Ectodermal cell (in vitro differentiated cells): ENCODE data around the gene SLC25A26.
"Not testable (repeated sequence)": the region's sequence is repeated elsewhere in the genome, so short reads cannot be mapped to it uniquely, and the experiment has no call there.

Experiments
- H3K27ac ChIP-seq: 2 replicates; pipeline ENCODE4 v1.7.0; 2013; ENCODE audit warnings: mild to moderate bottlenecking, low read depth, low read length; ENCODE audit not compliant: insufficient read depth, poor library complexity, severe bottlenecking
- H3K27me3 ChIP-seq: 2 replicates; pipeline ENCODE4 v1.7.0; 2013; ENCODE audit warnings: mild to moderate bottlenecking, low read length; ENCODE audit not compliant: insufficient read depth, control insufficient read depth, poor library complexity, severe bottlenecking
- H3K36me3 ChIP-seq: one replicate; pipeline ENCODE4 v1.7.0; 2013; ENCODE audit warnings: low read length; ENCODE audit not compliant: control insufficient read depth, insufficient read depth
- H3K4me1 ChIP-seq: one replicate; pipeline ENCODE4 v1.7.0; 2013; ENCODE audit warnings: low read length; ENCODE audit not compliant: control insufficient read depth, insufficient read depth
- H3K4me3 ChIP-seq: 2 replicates; pipeline ENCODE4 v1.7.0; 2013; ENCODE audit warnings: low read depth, low read length, control low read depth; ENCODE audit not compliant: insufficient read depth
- H3K9me3 ChIP-seq: 2 replicates; pipeline ENCODE4 v1.7.0; 2013; ENCODE audit warnings: mild to moderate bottlenecking, low read length, moderate library complexity; ENCODE audit not compliant: control insufficient read depth
- WGBS, 2 experiments: methylation state at CpG; one replicate each; pipeline ENCODE4 v1.1.7; 2013; ENCODE audit warnings: missing lambda C conversion rate in 2 of 2; 5-methylcytosine and 5-hydroxymethylcytosine counted together

SLC25A26 gene

DNA sequence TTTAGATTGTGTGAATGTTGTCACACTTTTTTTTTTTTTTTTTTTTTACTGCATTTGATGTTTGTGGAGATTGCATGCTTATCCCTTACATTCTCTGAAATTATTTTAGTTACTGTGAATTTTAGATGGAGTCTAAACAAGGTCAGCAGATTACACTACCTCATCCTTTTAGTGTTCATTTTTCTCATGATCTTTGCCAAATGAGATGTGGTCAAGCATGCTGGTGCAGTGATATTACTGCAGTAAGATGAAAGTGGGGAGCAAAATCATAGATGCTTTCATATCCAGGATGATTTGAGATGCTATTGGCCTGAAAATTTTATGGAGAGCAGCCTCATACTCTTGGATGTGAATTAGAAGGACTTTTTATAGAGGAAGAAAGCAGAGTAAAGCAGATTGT, 45.8 kb downstream of the SLC25A26 start:
- no peaks in the 10 kb centered on the region for H3K27me3 ChIP-seq
- no peaks in the 10 kb centered on the region for H3K4me1 ChIP-seq
- no peaks in the 10 kb centered on the region for H3K9me3 ChIP-seq
- no peak overlapping the region for H3K27ac ChIP-seq
- no peaks in the 10 kb centered on the region for H3K36me3 ChIP-seq
- H3K4me3 ChIP-seq, result no peak overlapping the region

DNA sequence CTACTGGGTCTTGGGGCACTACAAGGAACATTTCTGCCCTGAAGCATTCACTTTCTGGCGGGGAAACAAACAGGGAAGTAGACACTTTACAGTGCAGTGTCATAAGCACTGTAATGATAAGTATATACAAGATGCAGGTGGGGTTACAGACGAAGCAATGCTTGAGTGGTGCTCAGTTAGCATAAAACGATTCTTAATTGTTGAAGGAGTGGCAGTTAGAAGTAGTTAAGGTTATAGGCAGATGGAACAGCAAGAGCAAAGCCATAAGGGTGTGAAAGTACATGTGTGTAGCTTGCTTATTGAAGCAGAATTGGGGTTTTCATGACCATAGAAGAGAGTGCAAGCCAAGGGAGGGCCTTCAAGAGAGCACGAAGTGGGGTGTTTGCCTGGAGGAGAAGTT, 46.2 kb downstream of the SLC25A26 start:
- 93 to 96% methylated on average over 4 of the region's 4 CpGs for WGBS, 2 experiments

DNA sequence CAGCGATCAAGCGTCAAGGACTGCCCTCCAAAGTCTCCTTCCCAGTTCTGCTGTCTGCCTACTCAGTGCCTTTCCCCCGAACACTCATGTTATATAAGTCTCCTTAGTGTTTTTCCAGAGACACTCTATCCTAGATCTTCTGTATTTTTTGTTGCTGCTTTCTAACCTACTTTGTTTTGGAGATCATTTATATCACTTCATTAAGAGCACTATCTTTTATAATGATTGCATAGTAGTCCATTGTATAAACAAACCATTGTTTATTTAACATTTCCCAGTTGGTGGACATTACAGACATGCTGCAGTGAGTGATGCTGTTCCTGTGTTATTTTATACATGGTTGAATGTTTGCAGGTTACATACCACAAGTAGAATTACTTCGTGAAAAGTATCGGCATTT, 47.1 kb downstream of the SLC25A26 start:
- Histone ChIP-seq H3K27me3 (no peaks in the 10 kb centered on the region), H3K27ac (no peak overlapping the region), H3K9me3 (no peaks in the 10 kb centered on the region), H3K36me3 (no peaks in the 10 kb centered on the region), H3K4me3 (no peak overlapping the region), H3K4me1 (no peaks in the 10 kb centered on the region)
- WGBS, 2 experiments, result 89 to 94% methylated on average over 5 of the region's 5 CpGs

More for the DNA sequence above, 46.2 kb downstream of the SLC25A26 start:
- Histone ChIP-seq H3K4me1 (no peaks in the 10 kb centered on the region), H3K36me3 (no peaks in the 10 kb centered on the region), H3K27me3 (no peaks in the 10 kb centered on the region), H3K27ac (no peak overlapping the region), H3K4me3 (no peak overlapping the region), H3K9me3 (no peaks in the 10 kb centered on the region)

DNA sequence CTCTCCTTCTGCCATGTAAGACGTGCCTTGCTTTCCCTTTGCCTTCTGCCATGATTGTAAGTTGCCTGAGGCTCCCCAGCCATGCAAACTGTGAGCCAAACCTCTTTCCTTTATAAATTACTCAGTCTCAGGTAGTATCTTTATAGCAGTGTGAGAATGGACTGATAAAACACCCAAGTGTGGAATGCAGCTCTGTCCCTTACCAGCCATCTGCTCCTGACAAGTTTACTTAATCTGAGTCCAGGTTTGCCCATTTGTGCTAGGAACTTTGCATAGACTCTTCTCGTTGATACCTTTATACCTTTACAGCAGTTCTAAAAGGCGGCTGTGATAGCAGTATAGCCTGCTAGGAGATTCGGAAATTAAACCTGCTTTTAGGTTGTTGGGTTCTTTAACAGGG, 48.1 kb downstream of the SLC25A26 start:
- H3K4me3 ChIP-seq, result no peak overlapping the region
- H3K9me3 ChIP-seq, result no peaks in the 10 kb centered on the region
- no peaks in the 10 kb centered on the region for H3K36me3 ChIP-seq
- H3K27me3 ChIP-seq, result no peaks in the 10 kb centered on the region
- no peaks in the 10 kb centered on the region for H3K4me1 ChIP-seq
- no peak overlapping the region for H3K27ac ChIP-seq
- 84 to 89% methylated on average over 4 of the region's 4 CpGs for WGBS, 2 experiments

DNA sequence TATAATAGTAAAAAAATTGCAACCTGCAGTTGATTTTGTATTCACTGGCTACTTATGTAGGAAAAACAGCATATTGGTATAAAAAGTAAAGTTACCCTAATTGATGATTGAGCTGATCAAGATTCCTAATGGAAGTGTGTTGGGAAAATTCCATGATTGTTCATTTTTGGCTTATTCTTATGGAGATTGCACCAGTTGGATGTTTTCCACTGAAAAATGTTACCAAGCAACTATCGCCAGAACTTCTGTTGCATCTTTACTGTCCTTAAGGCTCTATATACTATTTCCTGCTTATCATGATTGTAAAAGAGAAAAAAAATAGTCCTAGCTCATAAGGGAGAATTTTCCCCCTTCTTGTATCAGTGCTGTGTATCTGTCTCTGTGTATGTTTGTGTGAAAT, 48.6 kb downstream of the SLC25A26 start:
- no peaks in the 10 kb centered on the region for H3K9me3 ChIP-seq
- H3K36me3 ChIP-seq, result no peaks in the 10 kb centered on the region
- 100% methylated on average over 1 of the region's 1 CpG for WGBS, 2 experiments
- no peaks in the 10 kb centered on the region for H3K4me1 ChIP-seq
- no peak overlapping the region for H3K4me3 ChIP-seq
- H3K27me3 ChIP-seq, result no peaks in the 10 kb centered on the region
- no peak overlapping the region for H3K27ac ChIP-seq

DNA sequence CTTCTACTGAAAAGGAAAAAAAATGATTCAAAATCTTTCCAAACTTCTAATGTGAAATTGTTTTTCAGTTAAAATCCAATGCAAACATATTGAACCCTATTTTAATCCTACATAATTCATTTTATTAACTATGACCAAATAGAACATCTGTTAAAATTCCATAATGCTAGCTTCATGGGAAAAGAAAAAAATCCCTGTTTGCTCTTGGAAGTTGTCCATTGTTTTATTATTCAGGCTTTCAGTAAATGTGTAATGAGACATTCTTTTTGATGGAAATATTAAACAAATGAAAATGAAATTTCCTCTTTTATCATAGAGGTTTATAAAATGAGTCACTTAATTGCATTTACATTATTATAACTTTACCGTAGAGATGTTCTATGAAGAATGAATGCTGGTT, 49.5 kb downstream of the SLC25A26 start:
- Histone ChIP-seq H3K4me3 (no peak overlapping the region), H3K27ac (no peak overlapping the region), H3K27me3 (no peaks in the 10 kb centered on the region), H3K9me3 (no peaks in the 10 kb centered on the region), H3K4me1 (no peaks in the 10 kb centered on the region), H3K36me3 (no peaks in the 10 kb centered on the region)
- WGBS, 2 experiments, result 100% methylated on average over 1 of the region's 1 CpG; no CpG with 5 or more reads in 1 of the 2 experiments

DNA sequence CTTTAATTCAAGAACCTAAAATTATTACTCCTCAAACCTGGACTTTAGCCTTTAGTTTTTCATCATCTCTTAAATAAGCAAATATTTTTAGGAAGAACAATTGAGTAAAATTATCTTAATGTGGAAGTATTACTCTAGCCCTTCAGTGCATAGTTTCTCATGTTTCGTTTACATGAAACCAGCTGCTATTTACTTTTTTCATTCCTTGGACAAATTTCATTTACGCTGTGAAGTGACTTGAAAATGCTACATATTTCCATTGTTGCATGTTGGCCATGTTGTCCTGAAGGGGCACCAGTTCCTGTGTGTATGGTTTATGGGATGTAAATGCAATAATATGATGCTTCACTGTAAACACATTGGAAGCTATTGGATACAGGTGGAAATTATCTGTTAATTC, 49.9 kb downstream of the SLC25A26 start:
- Histone ChIP-seq H3K27ac (no peak overlapping the region), H3K9me3 (no peaks in the 10 kb centered on the region), H3K36me3 (no peaks in the 10 kb centered on the region), H3K4me3 (no peak overlapping the region), H3K4me1 (no peaks in the 10 kb centered on the region), H3K27me3 (no peaks in the 10 kb centered on the region)
- WGBS, 2 experiments, result 88 to 100% methylated on average over 2 of the region's 2 CpGs

DNA sequence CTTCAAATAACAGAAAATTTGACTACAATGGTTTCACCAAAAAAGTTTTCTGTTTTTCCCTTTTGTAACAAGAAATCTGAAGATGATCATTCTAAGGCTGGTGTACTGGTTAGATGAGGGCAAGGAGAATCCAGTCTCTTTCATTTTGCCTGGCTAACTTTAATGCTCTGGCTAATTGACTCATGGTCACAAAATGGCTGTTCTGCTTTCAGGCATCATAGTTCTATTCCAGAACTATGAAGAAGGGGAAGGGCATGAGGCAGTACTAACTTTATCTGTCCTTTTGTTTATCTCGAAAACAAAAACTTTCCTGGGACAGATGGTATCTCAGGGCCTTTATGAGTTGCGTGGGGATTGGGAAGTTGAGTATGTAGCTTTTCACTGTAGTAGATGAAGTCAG, 50.4 kb downstream of the SLC25A26 start:
- H3K4me3 ChIP-seq, result no peak overlapping the region
- WGBS, 2 experiments, result 95 to 98% methylated on average over 2 of the region's 2 CpGs
- H3K27me3 ChIP-seq, result no peaks in the 10 kb centered on the region
- H3K4me1 ChIP-seq, result no peaks in the 10 kb centered on the region
- no peak overlapping the region for H3K27ac ChIP-seq
- H3K36me3 ChIP-seq, result no peaks in the 10 kb centered on the region
- H3K9me3 ChIP-seq, result no peaks in the 10 kb centered on the region

DNA sequence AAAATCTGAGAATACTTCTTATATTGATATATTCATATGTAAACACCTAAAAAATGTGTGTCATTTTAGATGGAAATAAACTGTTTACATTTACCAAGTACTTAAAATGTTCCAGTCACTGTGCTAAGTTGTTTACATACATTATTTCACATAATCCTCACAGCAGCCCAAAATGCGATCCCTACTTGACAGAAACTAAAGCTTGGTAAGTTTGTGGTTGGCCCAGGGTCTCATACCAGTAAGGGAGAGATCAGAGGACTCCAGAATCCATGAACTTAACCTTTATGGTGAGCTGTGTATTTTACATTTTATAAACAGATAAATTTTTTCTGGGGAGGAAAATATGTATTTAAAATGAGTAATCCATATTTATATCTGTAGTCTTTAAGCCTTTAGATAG, 51.2 kb downstream of the SLC25A26 start:
- Histone ChIP-seq H3K9me3 (no peaks in the 10 kb centered on the region), H3K36me3 (no peaks in the 10 kb centered on the region), H3K4me3 (no peak overlapping the region), H3K4me1 (no peaks in the 10 kb centered on the region), H3K27me3 (no peaks in the 10 kb centered on the region), H3K27ac (no peak overlapping the region)
- WGBS, 2 experiments, result 100% methylated on average over 1 of the region's 1 CpG; no CpG with 5 or more reads in 1 of the 2 experiments

DNA sequence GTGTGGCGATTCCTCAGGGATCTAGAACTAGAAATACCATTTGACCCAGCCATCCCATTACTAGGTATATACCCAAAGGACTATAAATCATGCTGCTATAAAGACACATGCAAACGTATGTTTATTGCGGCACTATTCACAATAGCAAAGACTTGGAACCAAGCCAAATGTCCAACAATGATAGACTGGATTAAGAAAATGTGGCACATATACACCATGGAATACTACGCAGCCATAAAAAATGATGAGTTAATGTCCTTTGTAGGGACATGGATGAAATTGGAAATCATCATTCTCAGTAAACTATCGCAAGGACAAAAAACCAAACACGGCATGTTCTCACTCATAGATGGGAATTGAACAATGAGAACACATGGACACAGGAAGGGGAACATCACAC, 54.0 kb downstream of the SLC25A26 start:
- H3K27ac ChIP-seq, H3K36me3 ChIP-seq, H3K27me3 ChIP-seq, H3K9me3 ChIP-seq, H3K4me1 ChIP-seq, H3K4me3 ChIP-seq: not testable (repeated sequence)
- 100% methylated on average over 1 to 2 of the region's 6 CpGs for WGBS, 2 experiments

DNA sequence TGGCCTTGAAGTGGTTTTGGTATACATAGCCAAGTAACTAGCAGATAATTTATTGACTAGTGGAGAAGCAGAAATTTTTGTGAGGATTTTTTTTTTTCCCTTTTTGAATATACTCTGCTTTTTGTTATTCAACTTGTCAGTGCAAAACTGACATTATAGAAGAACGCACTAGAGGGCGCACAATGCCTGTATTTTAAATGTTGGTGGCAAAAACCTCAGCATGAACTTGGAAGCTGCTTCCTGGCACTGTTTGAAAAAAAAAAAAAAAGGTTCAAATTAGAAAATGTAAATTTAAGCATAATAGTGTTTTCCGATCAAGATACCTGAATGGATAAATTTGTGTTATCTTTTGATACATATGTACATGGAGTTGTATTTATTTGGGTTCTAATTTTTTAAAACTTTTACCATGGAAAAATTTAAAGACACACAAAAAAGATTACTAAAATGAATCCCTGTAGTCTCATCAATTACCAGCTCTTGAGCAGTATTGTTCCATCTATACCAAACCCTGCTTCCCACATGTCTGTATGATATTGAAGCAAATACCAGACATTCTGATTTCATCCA, 56.0 kb downstream of the SLC25A26 start:
- no peaks in the 10 kb centered on the region for H3K4me1 ChIP-seq
- 0 to 13% methylated on average over 2 to 3 of the region's 3 CpGs for WGBS, 2 experiments
- no peaks in the 10 kb centered on the region for H3K27me3 ChIP-seq
- no peaks in the 10 kb centered on the region for H3K9me3 ChIP-seq
- H3K4me3 ChIP-seq, result no peak overlapping the region
- H3K36me3 ChIP-seq, result no peaks in the 10 kb centered on the region
- no peak overlapping the region for H3K27ac ChIP-seq
